Measurements from ENCODE around the gene CAMKMT.

Gene CAMKMT

GRCh38 chr2:44535376-44535775, 173.6 kb downstream of the CAMKMT start:
- Histone ChIP-seq H3K4me3 (no peak overlapping the region), H3K27ac (no peak overlapping the region)
- TF ChIP-seq, protein P1, sequence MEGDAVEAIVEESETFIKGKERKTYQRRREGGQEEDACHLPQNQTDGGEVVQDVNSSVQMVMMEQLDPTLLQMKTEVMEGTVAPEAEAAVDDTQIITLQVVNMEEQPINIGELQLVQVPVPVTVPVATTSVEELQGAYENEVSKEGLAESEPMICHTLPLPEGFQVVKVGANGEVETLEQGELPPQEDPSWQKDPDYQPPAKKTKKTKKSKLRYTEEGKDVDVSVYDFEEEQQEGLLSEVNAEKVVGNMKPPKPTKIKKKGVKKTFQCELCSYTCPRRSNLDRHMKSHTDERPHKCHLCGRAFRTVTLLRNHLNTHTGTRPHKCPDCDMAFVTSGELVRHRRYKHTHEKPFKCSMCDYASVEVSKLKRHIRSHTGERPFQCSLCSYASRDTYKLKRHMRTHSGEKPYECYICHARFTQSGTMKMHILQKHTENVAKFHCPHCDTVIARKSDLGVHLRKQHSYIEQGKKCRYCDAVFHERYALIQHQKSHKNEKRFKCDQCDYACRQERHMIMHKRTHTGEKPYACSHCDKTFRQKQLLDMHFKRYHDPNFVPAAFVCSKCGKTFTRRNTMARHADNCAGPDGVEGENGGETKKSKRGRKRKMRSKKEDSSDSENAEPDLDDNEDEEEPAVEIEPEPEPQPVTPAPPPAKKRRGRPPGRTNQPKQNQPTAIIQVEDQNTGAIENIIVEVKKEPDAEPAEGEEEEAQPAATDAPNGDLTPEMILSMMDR (IDR thresholded peaks at IDR 0.05), result no peak
- no peak for DNase-seq (ENCODE audit: low spot score)

DNA sequence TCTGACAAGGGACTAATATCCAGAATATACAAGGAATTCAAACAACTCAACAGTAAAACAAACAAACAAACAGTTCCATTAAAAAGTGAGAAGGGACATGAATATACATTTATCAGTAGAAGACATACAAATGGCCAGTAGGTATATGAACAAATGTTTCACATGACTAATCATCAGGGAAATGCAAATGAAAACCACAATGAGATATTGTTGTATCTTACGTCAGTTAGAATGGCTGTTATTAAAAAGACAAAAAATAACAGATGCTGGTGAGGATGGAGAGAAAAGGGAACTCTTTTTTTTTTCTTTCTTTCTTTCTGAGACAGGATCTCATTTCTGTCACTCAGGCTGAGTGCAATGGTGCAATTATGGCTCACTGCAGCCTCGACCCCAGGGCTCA, 175.5 kb downstream of the CAMKMT start:
- TF ChIP-seq, protein P1 (IDR thresholded peaks at IDR 0.05), result no peak
- Histone ChIP-seq H3K4me3 (no peak overlapping the region), H3K27ac (no peak overlapping the region)
- DNase-seq (ENCODE audit: low spot score), result no peak

DNA sequence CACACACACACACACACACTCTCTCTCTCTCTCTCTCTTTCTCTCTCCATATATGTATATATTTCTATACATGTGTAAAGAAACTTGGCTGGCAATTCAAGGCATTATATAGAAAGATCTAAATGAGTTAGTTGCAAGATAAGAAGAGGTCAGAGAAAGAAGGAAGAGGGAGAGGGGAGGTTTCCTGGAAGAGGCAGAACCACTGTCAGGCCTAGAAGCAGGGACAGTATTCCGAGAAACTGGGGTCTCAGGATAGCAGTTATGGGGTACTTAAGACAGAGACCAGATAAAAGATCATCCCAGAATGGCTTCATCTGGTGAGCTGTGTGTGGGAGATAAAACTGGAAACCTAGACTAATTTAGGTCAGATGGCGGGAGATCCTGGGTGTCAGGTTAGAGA, 180.8 kb downstream of the CAMKMT start:
- Histone ChIP-seq H3K4me3 (no peak overlapping the region), H3K27ac (no peak overlapping the region)
- TF ChIP-seq, protein P1 (IDR thresholded peaks at IDR 0.05), result no peak
- no peak for DNase-seq (ENCODE audit: low spot score)

- no peak overlapping the region for H3K4me3 ChIP-seq
- TF ChIP-seq, protein P1 (IDR thresholded peaks at IDR 0.05), result no peak
- no peak overlapping the region for H3K27ac ChIP-seq
- no peak for DNase-seq (ENCODE audit: low spot score)
These were observed 182.3 kb downstream of the CAMKMT start for GRCh38 chr2:44543773-44544725.

- H3K4me3 ChIP-seq, result no peak overlapping the region
- TF ChIP-seq, protein P1 (IDR thresholded peaks at IDR 0.05), result no peak
- no peak for DNase-seq (ENCODE audit: low spot score)
- H3K27ac ChIP-seq, result no peak overlapping the region
These were observed 183.3 kb downstream of the CAMKMT start for GRCh38 chr2:44545005-44545404.

DNA sequence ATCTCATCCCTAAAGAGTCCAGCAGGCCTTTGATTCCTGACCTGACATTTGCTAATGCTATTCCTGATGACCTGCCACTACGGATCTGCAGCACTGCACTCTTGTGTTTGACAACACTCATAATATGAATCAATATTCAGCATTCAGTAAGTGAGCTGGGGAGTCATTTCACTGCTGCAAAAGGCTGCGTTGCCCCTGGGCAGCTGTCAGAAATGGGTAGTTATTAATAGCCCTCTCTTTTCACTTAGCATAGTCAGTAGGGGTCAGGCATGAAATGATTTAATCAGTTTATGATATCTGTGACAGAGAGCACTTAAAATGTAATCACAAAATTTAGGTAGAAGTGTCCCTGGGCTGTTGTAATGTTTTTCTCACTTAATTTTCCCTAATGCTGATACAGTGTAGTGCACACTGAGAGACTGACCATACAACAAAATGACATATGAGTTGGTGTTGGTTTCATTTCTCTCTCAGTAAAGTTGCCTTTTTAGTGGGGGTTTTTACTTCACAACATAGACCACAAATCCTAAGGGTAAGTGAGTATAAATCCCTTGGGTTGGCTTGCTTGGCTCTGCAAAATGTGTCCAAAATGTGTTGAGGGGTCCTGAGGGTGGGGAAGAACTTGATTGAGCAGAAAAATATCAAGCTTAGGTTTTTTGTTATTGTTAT, 184.8 kb downstream of the CAMKMT start:
- no peak for DNase-seq (ENCODE audit: low spot score)

More for the DNA sequence above, 184.8 kb downstream of the CAMKMT start:
- TF ChIP-seq, protein P1 (IDR thresholded peaks at IDR 0.05), result no peak
- no peak overlapping the region for H3K4me3 ChIP-seq
- H3K27ac ChIP-seq, result no peak overlapping the region
